PFSK-1 (cell line): ENCODE results near the gene C6. TPM values are rescaled to one million over a fixed set of nuclear protein-coding genes. Genes with fewer than 3 reads are reported as not detected.

Source experiments
- FOXP2 ChIP-seq: optimal IDR thresholded peaks from 2 replicates; pipeline ENCODE3; 2011; ENCODE audit warnings: borderline replicate concordance, control low read depth, inconsistent platforms; ENCODE audit not compliant: insufficient read depth; ENCODE audit errors: extremely low read length, extremely low read depth
- POLR2AphosphoS5 ChIP-seq: IDR thresholded peaks from 2 replicates; pipeline ENCODE4 v1.6.1; 2012; ENCODE audit warnings: low read depth, mild to moderate bottlenecking, control low read depth, low read length, moderate library complexity
- REST ChIP-seq, 2 experiments: IDR thresholded peaks; 2 replicates each; pipeline versions ENCODE4 v1.6.1 to v1.8.0; 2011 to 2012; ENCODE audit warnings: low read depth in 2 of 2, low read length in 2 of 2, control low read depth in 1 of 2, inconsistent platforms in 1 of 2, mild to moderate bottlenecking in 1 of 2, moderate library complexity in 1 of 2; ENCODE audit not compliant: insufficient read depth in 1 of 2
- SIN3A ChIP-seq: IDR thresholded peaks from 2 replicates; pipeline ENCODE4 v1.6.1; 2012; ENCODE audit warnings: mild to moderate bottlenecking, low read length, moderate library complexity, borderline replicate concordance; ENCODE audit not compliant: insufficient read depth
- TAF1 ChIP-seq: IDR thresholded peaks from 2 replicates; pipeline ENCODE4 v1.6.1; 2012; ENCODE audit warnings: low read length, control low read depth, borderline replicate concordance; ENCODE audit not compliant: insufficient read depth
- polyA plus RNA-seq: library from polyadenylated mRNA; unstranded; fragments of >200 nt; gene quantifications from one replicate; pipeline ENCODE4 v1.2.1, GENCODE V29; 2012; ENCODE audit warnings: low read depth, missing spikeins; ENCODE audit not compliant: insufficient read length

Gene C6
- not detected for polyA plus RNA-seq

- no peak for TF ChIP-seq FOXP2
These were observed at the start of gene C6 for GRCh38 chr5:41213340-41213739. TSS of gene C6 (minus strand) at chr5:41213532. CDS start at chr5:41203230, 10,302 bp downstream.

GRCh38 chr5:41256400-41256799 is 43.1 kb upstream of the C6 start:
- TF ChIP-seq FOXP2, result no peak
- TF ChIP-seq POLR2AphosphoS5, result no peak
- TF ChIP-seq SIN3A, result no peak
- no peak for TF ChIP-seq REST (IDR thresholded peaks at IDR 0.05; ENCODE audit: insufficient read depth in 1 of 2, low read depth in 2 of 2, low read length in 2 of 2)
- TF ChIP-seq TAF1, result no peak

GRCh38 chr5:41253109-41253508 is 39.8 kb upstream of the C6 start:
- TF ChIP-seq SIN3A (no peak), REST (IDR thresholded peaks at IDR 0.05; ENCODE audit: insufficient read depth in 1 of 2, low read depth in 2 of 2, low read length in 2 of 2) (no peak)

GRCh38 chr5:41252036-41252435 is 38.7 kb upstream of the C6 start:
- TF ChIP-seq REST (IDR thresholded peaks at IDR 0.05; ENCODE audit: insufficient read depth in 1 of 2, low read depth in 2 of 2, low read length in 2 of 2) (no peak), FOXP2 (no peak)

GRCh38 chr5:41250351-41250987 is 37.1 kb upstream of the C6 start:
- no peak for TF ChIP-seq FOXP2
- no peak for TF ChIP-seq TAF1
- TF ChIP-seq POLR2AphosphoS5, result no peak
- TF ChIP-seq SIN3A, result no peak
- TF ChIP-seq REST (IDR thresholded peaks at IDR 0.05; ENCODE audit: insufficient read depth in 1 of 2, low read depth in 2 of 2, low read length in 2 of 2), result no peak
